Left lung (tissue), 10 donors: Measurements from ENCODE around the gene MGMT. TPM values are rescaled to one million over a fixed set of nuclear protein-coding genes. Genes with fewer than 3 reads are reported as not detected.
"Not testable (repeated sequence)": the region's sequence is repeated elsewhere in the genome, so short reads cannot be mapped to it uniquely, and the experiment has no call there.

Source experiments
- ATAC-seq: fragments of 200-7000 bp; cut with Tn5 transposase; one replicate; pipeline ENCODE4 v1.9.1; 2020; ENCODE audit warnings: moderate library complexity
- DNase-seq, 4 donors: peaks; one replicate each; pipeline ENCODE4 v3.0.0-alpha.2; 2013 to 2020
- H3K27ac ChIP-seq, 2 donors: fragments of 200-600 bp; sonication (generic) in 1 of 2; one replicate each; pipeline versions ENCODE4 v1.5.0 to v1.8.0; 2020 to 2021
- H3K27me3 ChIP-seq, 2 donors: fragments of 200-600 bp; sonication (generic) in 1 of 2; one replicate each; pipeline versions ENCODE4 v1.5.0 to v1.8.0; 2020 to 2021
- H3K36me3 ChIP-seq, 2 donors: fragments of 200-600 bp; sonication (generic) in 1 of 2; one replicate each; pipeline versions ENCODE4 v1.5.0 to v1.8.0; 2020 to 2021
- H3K4me1 ChIP-seq, 2 donors: fragments of 200-600 bp; one replicate each; pipeline ENCODE4 v1.8.0; 2021
- H3K4me3 ChIP-seq, 2 donors: fragments of 200-600 bp; sonication (generic) in 1 of 2; one replicate each; pipeline versions ENCODE4 v1.5.0 to v1.8.0; 2020 to 2021; ENCODE audit warnings: mild to moderate bottlenecking in 1 of 2
- H3K9me3 ChIP-seq, 2 donors: fragments of 200-600 bp; sonication (generic) in 1 of 2; one replicate each; pipeline versions ENCODE4 v1.5.0 to v1.8.0; 2020 to 2021
- intact Hi-C, 2 donors: fragments of 100-400 bp; cut with DNase I; formaldehyde crosslinking; loops; one replicate each; pipeline versions ENCODE4 v1.11.2 to v1.14.2; 2022
- polyA plus RNA-seq, 6 donors: library from polyadenylated mRNA; unstranded; fragments of 120-200 nt; gene quantifications; one replicate each; pipeline ENCODE4 v1.2.1, GENCODE V29; 2013; ENCODE audit not compliant: insufficient read length in 6 of 6
- total RNA-seq, 2 donors: library from RNA; stranded (reverse); fragmentation: NEBNext Ultra II Directional; extraction: Animal tissue kit (Norgen Biotek cat#: 25700); gene quantifications; one replicate each; pipeline ENCODE4 v1.2.1, GENCODE V29; 2021
- TF ChIP-seq, protein P1 (sequence below), 2 donors: fragments of 200-600 bp; sonication (generic) in 1 of 2; IDR thresholded peaks; one replicate each; pipeline versions ENCODE4 v1.5.0 to v1.8.0; 2021; ENCODE audit warnings: antibody characterized with exemption in 2 of 2
- donor health status: DM: no; HTN: yes; CAD: no.
- donor health status: DM: no; HTN: no; CAD: no.

MGMT gene
- total and polyA plus RNA-seq, 8 donors, result 13.1 to 25.5 (median 17.0) TPM

DNA sequence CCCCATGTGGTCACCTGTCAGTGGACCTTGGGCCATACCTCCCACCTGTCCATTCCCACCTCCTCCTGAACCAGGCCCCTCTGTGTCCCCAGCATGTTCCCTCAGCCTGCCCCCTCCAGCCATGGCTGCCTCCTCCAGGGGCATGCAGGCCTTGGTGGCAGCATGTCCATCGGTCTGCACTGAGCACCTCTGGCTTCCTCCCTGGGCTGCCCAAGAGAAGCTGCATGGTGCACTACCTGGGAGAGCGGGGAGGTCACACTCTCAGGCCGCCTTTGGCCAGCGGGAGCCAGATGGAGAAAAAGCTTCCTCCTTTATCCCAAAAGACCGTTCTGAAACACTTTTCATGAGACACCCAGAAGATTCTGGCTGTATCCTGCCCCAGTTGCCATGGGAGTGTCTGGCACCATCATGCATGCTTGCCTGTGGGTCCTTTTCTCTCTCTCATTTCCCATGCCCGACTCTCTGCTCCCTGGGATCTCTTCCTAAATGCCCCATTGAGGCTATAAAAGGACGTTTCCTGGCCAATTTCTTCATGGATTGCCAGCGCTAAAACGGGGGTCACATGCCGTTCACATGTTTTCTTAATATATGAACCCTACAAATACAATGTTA is 45.5 kb upstream of the MGMT start:
- TF ChIP-seq, protein P1, sequence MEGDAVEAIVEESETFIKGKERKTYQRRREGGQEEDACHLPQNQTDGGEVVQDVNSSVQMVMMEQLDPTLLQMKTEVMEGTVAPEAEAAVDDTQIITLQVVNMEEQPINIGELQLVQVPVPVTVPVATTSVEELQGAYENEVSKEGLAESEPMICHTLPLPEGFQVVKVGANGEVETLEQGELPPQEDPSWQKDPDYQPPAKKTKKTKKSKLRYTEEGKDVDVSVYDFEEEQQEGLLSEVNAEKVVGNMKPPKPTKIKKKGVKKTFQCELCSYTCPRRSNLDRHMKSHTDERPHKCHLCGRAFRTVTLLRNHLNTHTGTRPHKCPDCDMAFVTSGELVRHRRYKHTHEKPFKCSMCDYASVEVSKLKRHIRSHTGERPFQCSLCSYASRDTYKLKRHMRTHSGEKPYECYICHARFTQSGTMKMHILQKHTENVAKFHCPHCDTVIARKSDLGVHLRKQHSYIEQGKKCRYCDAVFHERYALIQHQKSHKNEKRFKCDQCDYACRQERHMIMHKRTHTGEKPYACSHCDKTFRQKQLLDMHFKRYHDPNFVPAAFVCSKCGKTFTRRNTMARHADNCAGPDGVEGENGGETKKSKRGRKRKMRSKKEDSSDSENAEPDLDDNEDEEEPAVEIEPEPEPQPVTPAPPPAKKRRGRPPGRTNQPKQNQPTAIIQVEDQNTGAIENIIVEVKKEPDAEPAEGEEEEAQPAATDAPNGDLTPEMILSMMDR (IDR thresholded peaks at IDR 0.05), result no peak
- no peak for ATAC-seq

DNA sequence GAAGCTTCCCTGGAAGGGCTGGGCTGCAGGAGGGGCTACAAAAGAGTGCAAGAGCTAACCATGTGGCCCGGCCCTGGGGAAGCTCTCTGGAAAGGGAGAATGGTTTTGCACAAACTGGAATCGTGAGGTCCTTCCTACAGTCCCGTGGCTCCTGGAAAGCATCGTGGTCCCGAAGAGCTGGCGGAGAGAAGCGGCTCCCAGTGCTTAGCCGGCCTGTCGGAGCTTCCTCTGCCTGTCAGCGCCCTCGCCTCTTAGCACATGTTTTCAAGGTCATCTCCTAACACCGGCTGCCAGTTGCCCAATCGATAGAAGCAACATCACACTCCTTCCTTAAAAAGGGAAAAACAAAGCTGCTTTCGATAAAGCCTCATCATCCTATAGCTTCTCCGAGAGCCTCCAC is 42.1 kb upstream of the MGMT start:
- intact Hi-C loops, result no loop called here
- Histone ChIP-seq H3K9me3 (no peaks in the 10 kb centered on the region), H3K4me1 (no peaks in the 10 kb centered on the region), H3K36me3 (no peaks in the 10 kb centered on the region), H3K27me3 (peaks cover 0 to 13% of the 10 kb centered on the region in 2 donors), H3K4me3 (no peak overlapping the region), H3K27ac (no peak overlapping the region)
- no peak for DNase-seq
- no peak for ATAC-seq
- TF ChIP-seq, protein P1 (IDR thresholded peaks at IDR 0.05), result no peak

More for the DNA sequence above, 45.5 kb upstream of the MGMT start:
- H3K36me3 ChIP-seq, result no peaks in the 10 kb centered on the region
- no peak overlapping the region for H3K4me3 ChIP-seq
- DNase-seq, result no peak
- no peak overlapping the region for H3K27ac ChIP-seq
- peaks cover 0 to 17% of the 10 kb centered on the region in 2 donors for H3K27me3 ChIP-seq
- H3K9me3 ChIP-seq, result no peaks in the 10 kb centered on the region
- intact Hi-C loops, result no loop called here
- H3K4me1 ChIP-seq, result no peaks in the 10 kb centered on the region

DNA sequence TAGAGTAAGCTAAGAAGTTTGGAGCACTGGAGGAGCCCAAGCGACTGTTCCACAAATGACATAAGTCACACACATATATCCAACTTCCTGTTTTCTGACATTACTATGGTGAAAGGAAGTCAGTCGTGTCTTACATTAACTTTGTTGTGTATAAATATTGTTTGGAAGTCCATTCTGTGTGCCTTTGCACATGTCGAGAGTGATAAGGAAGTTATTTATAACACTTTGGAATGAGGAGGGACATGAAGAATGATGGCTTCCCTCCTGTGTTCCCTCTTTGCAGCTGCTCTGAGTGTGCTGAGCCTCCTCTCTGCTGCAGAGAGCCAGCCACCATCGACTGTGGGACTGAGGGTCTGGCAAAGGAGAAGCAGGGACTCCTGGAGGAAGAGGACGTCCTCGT is 40.4 kb upstream of the MGMT start:
- H3K27ac ChIP-seq, result no peak overlapping the region

DNA sequence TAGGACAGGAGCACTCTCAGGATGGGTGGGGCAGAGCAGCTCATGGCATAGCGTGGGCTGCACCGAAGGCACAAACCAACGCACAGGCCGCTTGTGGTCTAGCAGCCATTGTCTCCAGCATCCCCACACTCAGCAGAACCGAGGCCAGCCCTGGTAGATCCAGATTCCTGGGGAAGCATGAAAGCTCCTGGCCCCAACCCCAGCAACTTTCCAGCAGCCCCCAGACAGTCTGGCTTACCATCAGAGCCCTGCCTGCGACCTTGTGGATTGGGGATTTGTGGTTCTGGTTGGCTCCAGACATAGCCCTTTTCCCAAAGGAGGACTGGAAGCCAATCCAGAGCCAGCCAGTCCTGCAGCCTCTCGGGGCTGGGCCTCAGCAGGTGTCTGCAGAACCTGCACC is 33.8 kb upstream of the MGMT start:
- no peak for DNase-seq
- no peak overlapping the region for H3K4me3 ChIP-seq
- TF ChIP-seq, protein P1 (IDR thresholded peaks at IDR 0.05), result no peak
- H3K36me3 ChIP-seq, result no peaks in the 10 kb centered on the region
- H3K27me3 ChIP-seq, result no peaks in the 10 kb centered on the region
- H3K4me1 ChIP-seq, result no peaks in the 10 kb centered on the region
- ATAC-seq, result no peak
- no peaks in the 10 kb centered on the region for H3K9me3 ChIP-seq
- no peak overlapping the region for H3K27ac ChIP-seq
- intact Hi-C loops, result no loop called here

More for the DNA sequence above, 40.4 kb upstream of the MGMT start:
- ATAC-seq, result no peak
- no peaks in the 10 kb centered on the region for H3K36me3 ChIP-seq
- peaks cover 0 to 13% of the 10 kb centered on the region in 2 donors for H3K27me3 ChIP-seq
- DNase-seq, result no peak
- TF ChIP-seq, protein P1 (IDR thresholded peaks at IDR 0.05), result no peak
- no peak overlapping the region for H3K4me3 ChIP-seq
- intact Hi-C loops, result no loop called here
- no peaks in the 10 kb centered on the region for H3K9me3 ChIP-seq
- H3K4me1 ChIP-seq, result no peaks in the 10 kb centered on the region

DNA sequence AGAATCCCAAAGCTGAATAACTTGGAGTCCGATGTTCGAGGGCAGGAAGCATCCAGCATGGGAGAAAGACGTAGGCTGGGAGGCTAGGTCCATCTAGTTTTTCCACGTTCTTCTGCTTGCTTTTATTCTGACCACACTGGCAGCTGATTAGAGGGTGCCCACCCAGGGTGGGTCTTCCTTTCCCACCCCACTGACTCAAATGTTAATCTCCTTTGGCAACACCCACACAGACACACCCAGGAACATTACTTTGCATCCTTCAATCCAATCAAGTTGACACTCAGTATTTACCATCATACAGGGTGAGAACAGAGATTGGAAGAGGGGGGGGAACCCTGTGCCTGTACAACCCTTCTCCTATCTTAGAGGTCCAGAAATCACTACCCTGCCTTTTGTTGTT is 31.3 kb upstream of the MGMT start:
- ATAC-seq, H3K9me3 ChIP-seq, DNase-seq, H3K27ac ChIP-seq, H3K4me3 ChIP-seq, intact Hi-C loops, H3K27me3 ChIP-seq, H3K4me1 ChIP-seq, H3K36me3 ChIP-seq: not testable (repeated sequence)

DNA sequence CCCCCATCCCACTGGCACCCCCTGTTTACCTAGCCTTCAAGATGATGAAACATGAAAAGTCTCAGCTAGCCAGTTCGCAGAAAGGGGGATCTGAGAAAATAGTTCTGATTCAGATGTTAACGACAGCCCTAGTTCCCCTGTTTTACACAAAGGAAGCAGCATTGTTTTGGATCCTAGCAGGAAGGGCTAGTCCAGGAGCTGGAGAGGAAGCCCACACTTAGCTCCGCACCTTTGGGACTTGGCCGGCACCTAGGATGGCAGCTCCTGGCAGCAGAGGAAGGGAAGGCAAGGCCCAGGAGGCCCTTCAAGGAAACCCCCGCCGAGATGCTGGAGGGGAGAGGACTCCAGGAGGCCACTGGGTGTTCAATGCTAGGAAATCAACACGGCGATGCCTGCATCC is 29.0 kb upstream of the MGMT start:
- no peak overlapping the region for H3K4me3 ChIP-seq
- TF ChIP-seq, protein P1 (IDR thresholded peaks at IDR 0.05), result no peak
- intact Hi-C loops, result no loop called here
- H3K36me3 ChIP-seq, result no peaks in the 10 kb centered on the region
- peaks cover 0 to 7% of the 10 kb centered on the region in 2 donors for H3K27me3 ChIP-seq
- H3K9me3 ChIP-seq, result no peaks in the 10 kb centered on the region
- DNase-seq (no peak), ATAC-seq (no peak)
- no peak overlapping the region for H3K27ac ChIP-seq
- H3K4me1 ChIP-seq, result no peaks in the 10 kb centered on the region
